ENCODE data around the gene NKX1-1. TPM values are rescaled to one million over a fixed set of nuclear protein-coding genes. Genes with fewer than 3 reads are reported as not detected.

NKX1-1 gene
- total and polyA plus RNA-seq, 9 of the 15 experiments (the other 6 are each of a cell fraction or from before 2014, with no cell fraction given), result not detected

- Histone ChIP-seq H3K27ac (ENCODE audit: extremely low read depth, low read depth, low read length) (no peak overlapping the region), H2AFZ (ENCODE audit: low read depth, low read length) (no peak overlapping the region), H3K9me3 (replicated peaks; ENCODE audit: control insufficient read depth, insufficient read depth, low read depth, low read length) (no peaks in the 10 kb centered on the region), H3K36me3 (ENCODE audit: control insufficient read depth, insufficient read depth, low read length) (0 out of 3 replicates have a peak, but pooled peaks cover 3% of the 10 kb centered on the region), H3K79me2 (ENCODE audit: control insufficient read depth, insufficient read depth, low read length) (no peaks in the 10 kb centered on the region), H3K27me3 (ENCODE audit: control insufficient read depth in 2 of 2, insufficient read depth in 2 of 2, low read length in 2 of 2) (no peaks in the 10 kb centered on the region), H3K4me3 (no peak overlapping the region), H3K9me1 (ENCODE audit: control insufficient read depth, insufficient read depth, low read length) (no peaks in the 10 kb centered on the region), H3K4me1 (replicated peaks in 1 of 2; ENCODE audit: control insufficient read depth in 2 of 2, insufficient read depth in 2 of 2, low read length in 2 of 2) (no peaks in the 10 kb centered on the region; a peak in 2 of 5 replicates), H3K4me2 (ENCODE audit: insufficient read depth, low read length) (no peak overlapping the region), H3K9ac (ENCODE audit: insufficient read depth in 1 of 2, low read depth in 2 of 2, low read length in 2 of 2) (no peak overlapping the region), H4K20me1 (replicated peaks; ENCODE audit: control insufficient read depth, insufficient read depth, low read length) (no peaks in the 10 kb centered on the region)
- 71% methylated on average over 22 of the region's 27 CpGs for WGBS (ENCODE audit: insufficient coverage, low coverage, missing lambda C conversion rate)
- in situ Hi-C loops (cut with MboI) (no loop called here), intact Hi-C loops (cut with micrococcal nuclease) (no loop called here)
- no peak for DNase-seq (ENCODE audit: extremely low read depth in 1 of 4, low spot score in 3 of 4)
- no peak for ATAC-seq
- ChIA-PET CTCF (ENCODE audit: low intra/inter-chr PET ratio) (no interaction called here), POLR2A (no interaction called here)
- BruUV-seq (replicated peaks), result no TSS peak
- TF ChIP-seq FOS (IDR thresholded peaks at IDR 0.05; ENCODE audit: extremely low read depth, insufficient read length), result no peak
- no peak for TF ChIP-seq ZNF785 (CRISPR knock-in tag; IDR thresholded peaks at IDR 0.05)
- TF ChIP-seq CHD7 (IDR thresholded peaks at IDR 0.05; ENCODE audit: low read depth, low read length), result no peak
- TF ChIP-seq FOXA3 (CRISPR knock-in tag; conservative IDR thresholded peaks at IDR 0.05 in 1 of 2, IDR thresholded peaks at IDR 0.05 in 1 of 2), result no peak
- no peak for TF ChIP-seq GATAD2A (IDR thresholded peaks at IDR 0.05)
- no peak for TF ChIP-seq ZBTB5 (IDR thresholded peaks at IDR 0.05)
- no peak for FAIRE-seq
These were observed 23.2 kb downstream of the NKX1-1 start for GRCh38 chr4:1382776-1383727.

All from K562 (cell line).